HEK293T (cell line): ENCODE measurements around the gene MLANA.

ENCODE experiments used
- CTCF ChIA-PET: fragments of 350-600 bp; formaldehyde crosslinking; extraction: SDS; loops from one replicate; lab custom pipeline; 2021; ENCODE audit warnings: antibody characterized with exemption, inconsistent platforms; lab: Yijun Ruan, JAX
- POLR2A ChIA-PET: fragments of 350-600 bp; formaldehyde crosslinking; extraction: SDS; loops from one replicate; lab custom pipeline; 2020; ENCODE audit warnings: antibody characterized with exemption, inconsistent platforms; lab: Yijun Ruan, JAX
- DNase-seq: peaks from one replicate; pipeline ENCODE4 v3.0.0; 2012; ENCODE audit warnings: mixed read lengths; ENCODE audit errors: extremely low spot score
- ARNT ChIP-seq: fragments of 450-650 bp; IDR thresholded peaks from 2 replicates; pipeline ENCODE4 v1.6.1; 2017; ENCODE audit warnings: mild to moderate bottlenecking
- BHLHE40 ChIP-seq: fragments of 450-650 bp; IDR thresholded peaks from 2 replicates; pipeline ENCODE4 v1.6.1; 2016; ENCODE audit warnings: mild to moderate bottlenecking, moderate library complexity, borderline replicate concordance
- CTBP1 ChIP-seq: fragments of 450-650 bp; IDR thresholded peaks from 2 replicates; pipeline ENCODE4 v1.6.1; 2016; ENCODE audit warnings: borderline replicate concordance
- ELF4 ChIP-seq: fragments of 450-650 bp; IDR thresholded peaks from 2 replicates; pipeline ENCODE4 v1.6.1; 2017; ENCODE audit warnings: antibody characterized with exemption
- FOXA1 ChIP-seq: fragments of 450-650 bp; IDR thresholded peaks from 2 replicates; pipeline ENCODE4 v1.6.1; 2016; ENCODE audit warnings: mild to moderate bottlenecking
- FOXK2 ChIP-seq: fragments of 450-650 bp; IDR thresholded peaks from 2 replicates; pipeline ENCODE4 v1.6.1; 2016; ENCODE audit warnings: mild to moderate bottlenecking
- FOXM1 ChIP-seq: fragments of 450-650 bp; IDR thresholded peaks from 2 replicates; pipeline ENCODE4 v1.6.1; 2017; ENCODE audit warnings: mild to moderate bottlenecking, borderline replicate concordance
- HDGF ChIP-seq: fragments of 450-650 bp; IDR thresholded peaks from 2 replicates; pipeline ENCODE4 v1.6.1; 2017; ENCODE audit warnings: antibody characterized with exemption, borderline replicate concordance
- L3MBTL2 ChIP-seq: fragments of 450-650 bp; conservative IDR thresholded peaks from 2 replicates; pipeline ENCODE4 v1.6.1; 2016; ENCODE audit warnings: mild to moderate bottlenecking
- LEF1 ChIP-seq: fragments of 450-650 bp; IDR thresholded peaks from 2 replicates; pipeline ENCODE4 v1.6.1; 2017; ENCODE audit warnings: mild to moderate bottlenecking, borderline replicate concordance
- NFRKB ChIP-seq: fragments of 450-650 bp; IDR thresholded peaks from 2 replicates; pipeline ENCODE4 v1.6.1; 2016; ENCODE audit warnings: mild to moderate bottlenecking, moderate library complexity
- SP1 ChIP-seq: fragments of 450-650 bp; IDR thresholded peaks from 2 replicates; pipeline ENCODE4 v1.6.1; 2017
- SUZ12 ChIP-seq: fragments of 450-650 bp; IDR thresholded peaks from 2 replicates; pipeline ENCODE4 v1.6.1; 2016; ENCODE audit warnings: mild to moderate bottlenecking
- TARDBP ChIP-seq: fragments of 450-650 bp; IDR thresholded peaks from 2 replicates; pipeline ENCODE4 v1.6.1; 2016
- ZNF384 ChIP-seq: fragments of 450-650 bp; IDR thresholded peaks from 2 replicates; pipeline ENCODE4 v1.6.1; 2016
- TF ChIP-seq, protein P1 (sequence below): fragments of 450-650 bp; IDR thresholded peaks from 2 replicates; pipeline ENCODE4 v1.6.1; 2016

MLANA gene

GRCh38 chr9:5910413-5911057 lies 19.8 kb downstream of the MLANA start:
- DNase-seq = no peak
- CTCF ChIA-PET = no interaction called here
- POLR2A ChIA-PET = no interaction called here
- TF ChIP-seq ARNT = no peak

DNA sequence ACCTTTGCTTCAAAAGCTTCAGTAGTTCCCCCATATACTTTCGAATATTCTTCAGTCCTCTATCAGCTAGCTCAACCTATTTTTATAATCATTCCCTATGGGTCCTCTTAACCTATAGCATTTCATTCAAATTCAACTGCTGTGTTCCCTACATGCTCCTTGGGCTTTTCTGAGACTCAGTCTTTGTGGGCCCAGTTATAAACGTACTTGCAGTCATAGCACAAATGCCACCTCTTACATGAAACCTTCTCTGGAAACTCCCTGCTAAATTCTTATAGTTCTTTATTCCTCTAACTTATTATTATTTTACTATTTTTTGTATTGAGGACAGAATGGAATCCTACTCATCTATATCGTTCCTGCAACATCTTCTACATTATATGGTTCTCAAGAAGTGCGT lies 24.7 kb downstream of the MLANA start:
- TF ChIP-seq HDGF = no peak
- no peak for TF ChIP-seq ARNT
- TF ChIP-seq FOXM1 = no peak
- no peak for TF ChIP-seq LEF1
- no peak for TF ChIP-seq ELF4
- no peak for TF ChIP-seq L3MBTL2
- TF ChIP-seq FOXK2 = no peak
- TF ChIP-seq SP1 = no peak
- no peak for TF ChIP-seq NFRKB
- TF ChIP-seq CTBP1 = no peak
- no peak for TF ChIP-seq FOXA1
- TF ChIP-seq, protein P1, sequence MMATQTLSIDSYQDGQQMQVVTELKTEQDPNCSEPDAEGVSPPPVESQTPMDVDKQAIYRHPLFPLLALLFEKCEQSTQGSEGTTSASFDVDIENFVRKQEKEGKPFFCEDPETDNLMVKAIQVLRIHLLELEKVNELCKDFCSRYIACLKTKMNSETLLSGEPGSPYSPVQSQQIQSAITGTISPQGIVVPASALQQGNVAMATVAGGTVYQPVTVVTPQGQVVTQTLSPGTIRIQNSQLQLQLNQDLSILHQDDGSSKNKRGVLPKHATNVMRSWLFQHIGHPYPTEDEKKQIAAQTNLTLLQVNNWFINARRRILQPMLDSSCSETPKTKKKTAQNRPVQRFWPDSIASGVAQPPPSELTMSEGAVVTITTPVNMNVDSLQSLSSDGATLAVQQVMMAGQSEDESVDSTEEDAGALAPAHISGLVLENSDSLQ = no peak
- TF ChIP-seq BHLHE40 = no peak
- no peak for TF ChIP-seq SUZ12
- TF ChIP-seq ZNF384 = no peak
- TF ChIP-seq TARDBP = no peak
- CTCF ChIA-PET = no interaction called here
- no peak for DNase-seq
- POLR2A ChIA-PET = no interaction called here

GRCh38 chr9:5917273-5917672 lies 26.6 kb downstream of the MLANA start:
- DNase-seq = no peak
- CTCF ChIA-PET = no interaction called here

GRCh38 chr9:5917888-5918287 lies 27.2 kb downstream of the MLANA start:
- POLR2A ChIA-PET = no interaction called here
- no peak for DNase-seq
- TF ChIP-seq ZNF384 (no peak), CTBP1 (no peak), FOXA1 (no peak), TARDBP (no peak)
- CTCF ChIA-PET = no interaction called here

More at GRCh38 chr9:5917273-5917672, 26.6 kb downstream of the MLANA start:
- no peak for TF ChIP-seq FOXM1
- TF ChIP-seq, protein P1 = no peak
- no peak for TF ChIP-seq BHLHE40
- TF ChIP-seq NFRKB = no peak
- no peak for TF ChIP-seq ELF4
- no peak for TF ChIP-seq SUZ12
- TF ChIP-seq FOXA1 = no peak
- no peak for TF ChIP-seq CTBP1
- no peak for TF ChIP-seq FOXK2
- no peak for TF ChIP-seq SP1
- POLR2A ChIA-PET = no interaction called here

- TF ChIP-seq ZNF384 (no peak), HDGF (no peak), L3MBTL2 (no peak), CTBP1 (no peak), NFRKB (no peak), FOXA1 (no peak), ARNT (no peak), TARDBP (no peak), ELF4 (no peak), FOXM1 (no peak), FOXK2 (no peak), BHLHE40 (no peak), SP1 (no peak), LEF1 (no peak), SUZ12 (no peak)
- TF ChIP-seq, protein P1 = no peak
- ChIA-PET POLR2A (no interaction called here), CTCF (no interaction called here)
- DNase-seq = no peak
These were observed 27.8 kb downstream of the MLANA start for GRCh38 chr9:5918460-5918859.

- CTCF ChIA-PET = no interaction called here
- DNase-seq = no peak
- POLR2A ChIA-PET = no interaction called here
- TF ChIP-seq CTBP1 = no peak
- TF ChIP-seq SP1 = no peak
- no peak for TF ChIP-seq ELF4
- no peak for TF ChIP-seq ZNF384
- TF ChIP-seq L3MBTL2 = no peak
- TF ChIP-seq FOXA1 = no peak
- TF ChIP-seq TARDBP = no peak
- TF ChIP-seq LEF1 = no peak
These were observed 30.2 kb downstream of the MLANA start for GRCh38 chr9:5920860-5921328.

GRCh38 chr9:5922192-5922591 lies 31.5 kb downstream of the MLANA start:
- no peak for TF ChIP-seq FOXK2
- TF ChIP-seq BHLHE40 = no peak
- no peak for TF ChIP-seq CTBP1
- TF ChIP-seq ZNF384 = no peak
- no peak for TF ChIP-seq ELF4
- TF ChIP-seq, protein P1 = no peak
- TF ChIP-seq HDGF = no peak
- TF ChIP-seq ARNT = no peak
- CTCF ChIA-PET = interaction anchor here (0.6 kb wide), 1 partner anchor 98 kb away, joined by 9 read pairs; no protein-coding TSS in a partner anchor

More at GRCh38 chr9:5922192-5922591, 31.5 kb downstream of the MLANA start:
- POLR2A ChIA-PET = no interaction called here
- no peak for DNase-seq
